NOMO-1 treated with DMSO at 0.1 percent for 48 hours (cell line): ENCODE results near the gene CCT2.
"Not testable (repeated sequence)": the region's sequence is repeated elsewhere in the genome, so short reads cannot be mapped to it uniquely, and the experiment has no call there.

ENCODE experiments used
- DNase-seq: peaks from one replicate; lab custom pipeline; 2025; ENCODE audit not compliant: unreplicated experiment; lab: John Stamatoyannopoulos, UW

The CCT2 gene

GRCh38 chr12:69583203-69583602 is 2.1 kb upstream of the CCT2 start:
- no peak for DNase-seq

GRCh38 chr12:69588527-69588926 is 3.3 kb downstream of the CCT2 start:
- no peak for DNase-seq

- DNase-seq: no peak
Measured at GRCh38 chr12:69589082-69589481, 3.8 kb downstream of the CCT2 start.

- no peak for DNase-seq
Measured at GRCh38 chr12:69595689-69596088, 10.4 kb downstream of the CCT2 start.

- DNase-seq: no peak
Measured at GRCh38 chr12:69598174-69598753, 13.0 kb downstream of the CCT2 start.

GRCh38 chr12:69600804-69601203 is 15.5 kb downstream of the CCT2 start:
- DNase-seq: no peak

- no peak for DNase-seq
Measured at GRCh38 chr12:69601962-69602685, 16.9 kb downstream of the CCT2 start.

- no peak for DNase-seq
Measured at GRCh38 chr12:69602954-69603353, 17.7 kb downstream of the CCT2 start.

GRCh38 chr12:69603556-69603955 is 18.3 kb downstream of the CCT2 start:
- not testable (repeated sequence) for DNase-seq

- DNase-seq: not testable (repeated sequence)
Measured at GRCh38 chr12:69604275-69604674, 19.0 kb downstream of the CCT2 start.

GRCh38 chr12:69608114-69608513 is 22.9 kb downstream of the CCT2 start:
- DNase-seq: no peak

- no peak for DNase-seq
Measured at GRCh38 chr12:69610126-69610525, 24.9 kb downstream of the CCT2 start.

GRCh38 chr12:69610729-69611128 is 25.5 kb downstream of the CCT2 start, which contains the start of gene LRRC10:
TSS of gene LRRC10 (minus strand) at chr12:69610907. CDS start at chr12:69610838, 69 bp downstream.
- no peak for DNase-seq

- no peak for DNase-seq
Measured at GRCh38 chr12:69613351-69613750, 28.1 kb downstream of the CCT2 start.

GRCh38 chr12:69616025-69616424 is 30.8 kb downstream of the CCT2 start:
- DNase-seq: peak; percentile 50

GRCh38 chr12:69619050-69619449 is 33.8 kb downstream of the CCT2 start:
- DNase-seq: no peak

- DNase-seq: no peak
Measured at GRCh38 chr12:69620077-69620476, 34.8 kb downstream of the CCT2 start.

- DNase-seq: no peak
Measured at GRCh38 chr12:69620921-69621320, 35.7 kb downstream of the CCT2 start.

GRCh38 chr12:69621551-69621950 is 36.3 kb downstream of the CCT2 start:
- no peak for DNase-seq

- DNase-seq: no peak
Measured at GRCh38 chr12:69623970-69624369, 38.7 kb downstream of the CCT2 start.

GRCh38 chr12:69627501-69627900 is 42.2 kb downstream of the CCT2 start:
- DNase-seq: no peak

- no peak for DNase-seq
Measured at GRCh38 chr12:69630191-69630590, 44.9 kb downstream of the CCT2 start.

- DNase-seq: no peak
Measured at GRCh38 chr12:69633061-69633460, 47.8 kb downstream of the CCT2 start.
